Measurements from ENCODE around the gene TEKTIP1.
"Not testable (repeated sequence)": the region's sequence is repeated elsewhere in the genome, so short reads cannot be mapped to it uniquely, and the experiment has no call there.

TEKTIP1 gene

GRCh38 chr19:3524078-3524842 lies 14.7 kb upstream of the TEKTIP1 start:
- no peak for DNase-seq

GRCh38 chr19:3524904-3525451 lies 14.0 kb upstream of the TEKTIP1 start:
- DNase-seq: no peak

- no peak for DNase-seq
Measured at GRCh38 chr19:3526507-3527237, 12.3 kb upstream of the TEKTIP1 start.

- DNase-seq: no peak
Measured at GRCh38 chr19:3527238-3527910, 11.6 kb upstream of the TEKTIP1 start.

GRCh38 chr19:3528080-3528479 lies 10.9 kb upstream of the TEKTIP1 start:
- no peak for DNase-seq

GRCh38 chr19:3528539-3529211 lies 10.3 kb upstream of the TEKTIP1 start:
- no peak for DNase-seq

GRCh38 chr19:3529299-3529698 lies 9.7 kb upstream of the TEKTIP1 start:
- DNase-seq: not testable (repeated sequence)

- no peak for DNase-seq
Measured at GRCh38 chr19:3530389-3530788, 8.6 kb upstream of the TEKTIP1 start.

- no peak for DNase-seq
Measured at GRCh38 chr19:3531716-3532115, 7.3 kb upstream of the TEKTIP1 start.

GRCh38 chr19:3532154-3532786 lies 6.7 kb upstream of the TEKTIP1 start:
- no peak for DNase-seq

GRCh38 chr19:3533033-3533432 lies 5.9 kb upstream of the TEKTIP1 start:
- no peak for DNase-seq

- DNase-seq: no peak
Measured at GRCh38 chr19:3533563-3534216, 5.3 kb upstream of the TEKTIP1 start.

GRCh38 chr19:3534375-3535234 lies 4.4 kb upstream of the TEKTIP1 start:
- no peak for DNase-seq

- DNase-seq: no peak
Measured at GRCh38 chr19:3535235-3535535, 3.8 kb upstream of the TEKTIP1 start.

GRCh38 chr19:3535563-3535965 lies 3.4 kb upstream of the TEKTIP1 start:
- DNase-seq: no peak

- no peak for DNase-seq
Measured at GRCh38 chr19:3535981-3536380, 3.0 kb upstream of the TEKTIP1 start.

GRCh38 chr19:3536429-3537100 lies 2.4 kb upstream of the TEKTIP1 start:
- DNase-seq: no peak

GRCh38 chr19:3537101-3537437 lies 1.9 kb upstream of the TEKTIP1 start:
- DNase-seq: no peak

- no peak for DNase-seq
Measured at GRCh38 chr19:3537438-3538240, 1.3 kb upstream of the TEKTIP1 start.

All from NCI-H146 (cell line).